GM19099 (cell line): Measurements from ENCODE around the gene DHX58.

Experiments used
- POLR2A ChIP-seq: IDR thresholded peaks from 3 replicates; pipeline ENCODE4 v1.6.1; 2011; ENCODE audit warnings: low read depth; ENCODE audit not compliant: insufficient read length; ENCODE audit errors: extremely low read depth

DHX58 gene

DNA sequence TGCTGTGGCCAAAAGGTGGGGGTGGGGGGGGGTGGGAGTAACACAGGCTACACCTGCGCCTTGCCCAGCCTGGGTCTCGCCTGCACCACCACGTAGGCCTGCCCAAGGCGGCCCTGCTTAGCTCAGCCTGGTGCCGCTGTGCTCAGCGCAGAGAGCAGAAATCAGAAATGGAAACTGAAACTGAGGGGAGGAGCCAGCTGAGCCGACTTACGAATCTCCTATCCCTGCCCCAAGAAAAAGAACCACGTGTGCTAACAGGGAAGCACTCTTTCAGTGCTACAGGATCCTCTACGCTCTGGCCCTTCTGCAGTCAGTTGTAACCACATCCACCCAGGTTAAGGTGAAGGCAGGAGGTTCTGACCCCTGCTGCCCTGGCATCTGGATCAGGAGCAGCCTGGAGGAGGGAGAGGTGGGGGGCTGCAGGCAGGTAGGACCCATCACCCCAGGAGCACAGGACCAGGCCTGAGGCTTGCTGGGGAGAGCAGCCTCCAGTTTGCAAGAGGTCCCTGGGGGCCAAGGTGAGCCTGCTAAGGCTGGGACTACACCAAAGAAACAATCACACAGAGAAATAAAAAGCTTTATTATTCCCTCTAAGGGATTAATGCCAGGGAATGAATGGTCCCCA lies at the start of gene DHX58:
Gene DHX58 (minus strand): TSS at position 163 of the 625 bp plus-strand sequence. CDS start 822 bp downstream, outside the sequence.
- peak; percentile 86 for TF ChIP-seq POLR2A

DNA sequence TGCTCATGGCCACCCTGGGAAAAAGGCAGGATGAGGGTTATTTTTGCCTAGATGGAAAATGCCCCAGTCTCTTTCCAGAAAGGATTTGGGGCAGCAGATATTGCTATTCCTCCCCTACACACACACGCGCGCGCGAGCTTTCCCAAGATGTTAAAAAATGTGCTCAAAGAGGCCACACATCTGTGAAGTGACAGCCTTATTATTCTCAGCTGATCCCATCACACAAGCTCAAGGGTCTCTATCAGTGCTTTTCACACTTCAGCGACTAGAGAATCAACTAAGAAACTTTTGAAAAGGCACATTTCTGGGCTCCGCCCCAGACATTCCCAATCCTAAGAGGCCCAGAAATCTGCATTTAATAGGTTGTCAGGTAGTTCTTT lies 48.0 kb upstream of the DHX58 start:
- no peak for TF ChIP-seq POLR2A

DNA sequence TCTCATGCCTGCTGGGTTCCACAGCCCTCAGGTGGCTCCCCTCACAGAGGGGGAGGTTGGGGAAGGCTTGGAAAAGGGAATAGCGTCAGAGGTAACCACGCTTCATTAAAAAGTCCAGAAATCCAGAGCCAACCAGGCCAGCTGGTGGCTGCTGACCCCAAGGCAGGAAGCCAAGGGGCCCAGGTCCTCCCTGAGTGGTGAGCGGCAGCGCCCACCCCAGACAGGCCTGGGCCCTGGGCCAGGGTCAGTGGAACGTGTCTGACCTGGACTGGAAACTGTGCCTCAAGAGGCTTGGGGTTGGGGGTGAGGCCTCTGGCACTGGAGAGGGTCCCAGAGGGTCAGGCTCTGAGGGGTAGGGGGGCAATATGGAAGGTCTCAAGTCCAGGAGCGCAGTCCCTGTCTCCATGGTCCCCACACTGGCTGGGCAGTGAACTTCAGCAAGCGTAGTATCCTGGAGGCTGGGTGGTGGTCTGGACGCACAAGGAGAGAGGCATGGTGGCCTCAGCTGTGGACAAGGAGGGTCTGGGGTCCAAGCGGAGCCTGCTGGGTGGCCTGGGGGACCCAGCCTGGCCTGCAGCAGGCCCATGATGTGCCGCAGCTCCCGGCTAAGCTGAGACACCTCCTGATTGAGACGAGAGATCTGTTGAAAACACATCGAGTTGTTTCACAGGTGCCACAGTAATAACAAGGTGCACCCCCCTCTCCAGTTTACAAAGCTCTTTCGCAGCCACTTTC lies 47.4 kb upstream of the DHX58 start:
- TF ChIP-seq POLR2A, result no peak

DNA sequence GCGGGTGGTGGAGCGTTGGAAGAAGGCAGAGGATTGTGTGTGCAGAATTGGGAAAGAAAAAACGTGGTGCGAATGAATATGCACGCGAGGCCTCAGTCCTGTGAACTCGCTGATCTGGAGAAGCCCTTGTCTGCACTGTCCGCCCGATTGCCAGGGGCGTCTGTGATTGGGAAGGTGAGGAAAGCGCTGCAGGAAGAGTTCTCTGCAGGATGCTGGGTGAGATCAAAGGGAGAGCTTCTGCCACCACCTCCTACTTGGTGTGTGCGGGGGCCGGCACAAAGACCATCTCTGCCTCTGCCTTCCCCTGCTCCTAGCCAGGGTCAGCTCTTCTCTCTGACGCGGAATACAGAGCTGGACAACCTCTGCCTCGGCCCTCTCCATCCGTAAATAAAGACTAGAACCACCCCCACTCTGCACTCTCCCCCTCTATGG lies 43.1 kb upstream of the DHX58 start:
- no peak for TF ChIP-seq POLR2A

DNA sequence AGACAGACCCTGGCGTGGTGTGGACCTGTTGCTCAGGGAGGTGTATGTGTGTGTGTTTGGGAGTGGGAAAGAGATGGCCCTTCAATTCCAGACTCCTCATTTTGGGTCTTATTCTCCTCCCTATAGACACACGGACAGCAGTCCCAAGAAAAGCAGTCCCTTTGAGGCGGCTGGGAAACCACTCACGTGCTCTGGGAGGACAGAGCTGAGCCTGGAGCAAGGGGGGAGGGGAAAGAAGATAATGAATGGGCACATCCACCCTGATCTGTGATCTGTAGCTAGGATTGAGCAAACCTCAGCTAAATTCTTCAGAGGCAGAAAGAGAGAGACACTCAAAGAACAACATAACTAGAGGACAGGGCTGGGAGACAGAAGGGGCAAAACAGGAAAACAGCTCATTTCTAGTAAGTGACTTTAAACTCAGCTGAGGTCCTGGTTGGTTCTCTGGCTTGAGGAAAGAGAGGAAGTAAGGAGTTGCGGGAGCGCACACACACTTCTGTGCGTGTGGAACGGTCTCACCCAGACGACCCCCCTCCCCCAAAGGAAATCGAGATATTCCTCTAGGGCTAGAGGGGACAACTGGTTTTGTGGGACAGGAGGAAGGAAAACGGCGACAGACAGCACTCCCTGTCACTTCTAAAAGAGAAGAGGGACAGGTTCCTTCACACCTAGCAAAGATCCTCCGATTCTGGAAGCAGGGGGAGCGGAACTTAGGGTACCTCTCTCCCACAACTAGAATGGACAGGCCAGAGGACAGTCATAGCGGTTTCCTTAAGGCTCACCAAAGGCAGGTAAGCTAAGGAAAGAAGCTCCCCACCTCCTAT lies 41.6 kb upstream of the DHX58 start:
- no peak for TF ChIP-seq POLR2A

DNA sequence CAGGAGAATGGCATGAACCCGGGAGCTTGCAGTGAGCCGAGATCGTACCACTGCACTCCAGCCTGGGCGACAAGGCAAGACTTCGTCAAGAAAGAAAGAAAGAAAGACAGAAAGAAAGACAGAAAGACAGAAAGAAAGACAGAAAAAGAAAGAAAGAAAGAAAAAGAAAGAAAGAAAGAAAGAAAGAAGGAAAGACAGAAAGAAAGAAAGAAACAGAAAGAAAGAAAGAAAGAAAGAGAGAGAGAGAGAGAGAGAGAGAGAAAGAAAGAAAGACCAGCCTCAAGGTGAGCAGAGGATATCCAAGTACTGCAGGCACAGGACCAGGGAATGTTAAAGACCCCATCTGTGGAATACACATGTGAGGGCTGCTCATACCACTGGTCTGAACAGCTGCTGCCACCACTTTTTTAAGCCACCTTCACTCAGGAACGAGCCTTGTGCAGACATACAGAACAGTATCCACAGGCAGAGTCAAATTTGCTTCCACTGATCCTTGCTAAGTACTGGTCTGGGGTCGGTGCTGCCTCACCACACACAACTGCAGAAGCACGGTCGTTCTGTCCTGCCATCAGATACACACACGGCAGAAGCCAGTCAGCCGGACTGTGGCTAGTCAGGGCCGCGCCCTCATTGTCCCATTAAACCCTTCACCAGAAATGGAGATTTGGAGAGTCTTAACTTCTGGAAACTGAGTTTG lies 34.5 kb upstream of the DHX58 start:
- no peak for TF ChIP-seq POLR2A

DNA sequence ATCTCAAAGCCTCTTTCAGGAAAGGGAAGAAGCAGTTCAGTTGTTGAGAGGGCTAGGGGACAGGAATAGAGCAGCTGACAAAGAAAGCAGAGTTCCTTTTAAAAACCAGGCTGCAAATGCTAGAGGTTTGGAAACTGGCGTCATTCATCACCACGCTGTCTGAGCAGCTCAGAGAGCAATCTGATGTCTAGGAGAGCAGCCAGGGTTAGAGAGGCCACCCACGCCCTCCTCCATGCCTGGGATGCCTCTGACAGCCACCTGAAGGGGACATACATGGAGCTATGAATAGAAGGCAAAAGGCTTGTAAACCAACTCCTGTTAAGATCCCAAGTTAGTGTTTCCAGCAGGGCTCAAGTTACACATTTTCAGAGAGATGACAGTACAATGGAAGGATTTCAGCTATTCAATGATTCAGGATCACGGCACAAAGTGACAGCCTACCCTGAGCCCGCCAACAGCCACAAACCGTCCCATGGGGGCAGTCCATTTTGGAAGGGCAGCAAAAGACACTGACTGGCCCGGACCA lies 29.9 kb upstream of the DHX58 start:
- TF ChIP-seq POLR2A, result no peak

DNA sequence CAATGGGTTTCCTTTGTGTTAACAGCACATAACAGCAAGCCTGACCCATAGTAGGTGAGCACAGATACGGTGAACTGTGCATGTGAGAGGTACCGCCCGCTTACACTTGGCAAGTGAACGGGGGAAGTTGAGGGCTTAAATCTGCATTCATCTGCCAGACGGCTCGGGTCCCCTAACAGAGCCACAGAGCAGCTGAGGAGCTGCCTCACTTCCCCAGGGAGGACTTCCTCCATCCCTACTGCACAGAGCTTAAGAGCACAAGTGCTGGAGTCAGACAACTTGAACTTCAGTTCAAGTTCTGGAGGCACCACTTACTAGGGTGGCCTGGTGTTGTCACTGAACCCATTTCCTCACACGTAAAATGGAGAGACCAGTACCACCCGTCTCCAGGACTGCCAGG lies 28.9 kb upstream of the DHX58 start:
- no peak for TF ChIP-seq POLR2A

DNA sequence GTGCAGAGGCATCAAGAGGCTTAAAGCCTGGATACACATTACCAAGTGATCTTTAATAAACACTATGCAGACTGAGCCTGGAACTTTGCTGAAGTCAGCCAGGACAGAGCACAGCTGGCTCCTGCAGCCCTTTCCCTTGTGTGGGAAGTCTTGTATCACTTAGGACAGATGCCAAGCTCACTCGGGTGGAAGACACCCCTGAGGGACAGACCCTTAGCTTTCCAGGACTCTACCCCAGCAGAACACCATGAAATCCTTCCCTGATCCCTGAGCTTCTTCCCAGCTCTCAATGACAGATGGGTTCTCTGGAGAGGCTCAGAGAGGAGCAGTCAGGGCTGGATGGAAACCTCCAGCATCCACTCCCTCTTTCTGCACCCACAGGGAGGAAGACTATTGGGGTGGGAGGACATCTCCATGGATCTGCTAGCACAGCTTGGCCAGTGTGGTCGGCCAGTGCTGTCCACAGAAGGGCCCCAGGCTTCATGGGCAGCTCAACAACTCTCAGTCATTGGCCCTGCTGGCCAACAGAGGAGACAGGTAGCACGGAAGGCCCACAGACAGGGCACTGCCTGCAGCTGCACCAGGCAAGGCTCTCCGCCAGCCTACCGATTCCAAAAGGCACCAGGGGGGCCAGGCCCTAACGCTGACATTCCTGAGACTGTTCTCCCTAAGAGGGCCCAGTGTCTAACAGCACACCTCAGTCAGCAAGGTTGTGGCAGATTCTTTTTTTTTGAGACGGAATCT lies 26.4 kb upstream of the DHX58 start:
- no peak for TF ChIP-seq POLR2A

DNA sequence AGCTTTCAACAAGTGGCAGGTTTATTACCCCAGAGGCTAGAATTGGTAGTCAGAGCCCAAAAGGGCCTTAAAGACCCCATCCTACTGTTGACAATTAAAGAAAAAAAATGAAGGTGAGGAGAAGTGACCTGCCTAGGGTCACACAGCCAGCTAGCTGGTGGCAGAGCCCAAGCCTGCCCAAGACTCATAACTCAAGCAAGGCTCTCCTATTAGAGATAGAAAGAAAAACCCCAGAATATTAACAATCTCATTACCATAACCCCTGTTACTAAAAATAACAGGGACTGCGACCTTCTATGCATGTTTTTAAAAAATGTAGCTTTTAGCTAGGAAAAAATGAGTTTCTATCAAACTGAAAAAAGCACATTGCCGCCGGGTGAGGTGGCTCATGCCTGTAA lies 24.1 kb upstream of the DHX58 start:
- TF ChIP-seq POLR2A, result no peak

DNA sequence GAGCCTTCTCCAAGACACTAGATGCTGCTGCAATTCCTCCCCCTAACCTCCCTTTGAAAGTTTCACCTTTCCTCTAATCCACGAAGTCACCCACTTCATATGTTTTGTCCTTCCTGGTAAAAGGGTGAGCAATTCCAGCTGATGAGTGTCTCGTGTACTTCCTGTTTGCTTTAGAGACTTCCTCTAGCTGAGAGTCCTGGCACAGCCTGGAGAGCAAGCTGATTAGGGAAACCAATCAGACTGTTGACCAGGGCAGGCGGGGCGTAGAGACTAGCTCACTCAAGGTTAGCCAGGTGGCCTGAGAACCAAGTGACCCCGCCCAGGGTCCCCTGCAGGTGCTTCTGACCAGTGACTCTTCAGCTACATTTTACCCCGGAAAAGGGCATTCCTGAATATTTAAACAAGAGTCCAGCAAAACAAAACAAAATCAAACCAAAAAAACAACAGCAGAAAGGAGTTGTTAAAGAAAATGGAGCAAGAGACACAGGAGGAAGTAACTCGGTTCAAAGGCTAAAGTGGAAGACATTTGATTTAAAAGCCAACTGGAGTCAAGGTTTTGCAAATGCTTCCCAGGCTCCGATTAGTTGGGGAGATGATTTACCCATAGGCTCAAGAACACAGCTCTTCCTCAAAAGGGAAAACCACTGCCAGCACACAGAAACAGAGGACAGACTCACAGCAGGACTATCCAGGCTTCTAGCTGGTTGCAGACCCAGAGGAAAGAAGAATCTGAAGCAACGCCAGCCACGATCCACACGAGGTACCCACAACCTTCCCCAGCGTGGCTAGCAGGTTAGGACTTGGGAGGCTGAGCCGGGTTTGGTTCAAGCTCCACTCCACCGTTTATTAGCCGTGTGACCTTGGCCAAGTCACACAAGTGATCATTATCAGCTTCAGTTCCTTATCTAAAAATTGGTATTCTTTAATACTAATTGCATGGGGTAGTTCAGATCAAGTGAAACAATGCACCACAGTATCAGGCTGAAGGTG lies 23.4 kb upstream of the DHX58 start:
- TF ChIP-seq POLR2A, result no peak

DNA sequence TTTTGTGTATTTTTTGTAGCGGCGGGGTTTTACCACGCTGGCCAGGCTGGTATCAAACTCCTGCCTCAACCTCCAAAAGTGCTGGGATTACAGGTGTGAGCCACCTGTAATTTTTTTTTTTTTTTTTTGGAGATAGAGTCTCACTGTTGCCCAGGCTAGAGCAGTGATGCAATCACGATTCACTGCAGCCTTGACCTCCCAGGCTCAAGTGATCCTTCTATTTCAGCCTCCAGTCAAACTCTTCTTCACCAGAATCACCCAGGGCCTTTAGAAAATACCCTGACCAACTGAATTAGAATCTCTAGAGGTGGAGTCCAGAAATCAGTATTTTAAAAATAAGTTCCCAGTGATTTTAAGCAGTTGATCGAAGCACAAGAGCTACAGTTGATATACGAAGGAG lies 22.6 kb upstream of the DHX58 start:
- TF ChIP-seq POLR2A, result no peak

DNA sequence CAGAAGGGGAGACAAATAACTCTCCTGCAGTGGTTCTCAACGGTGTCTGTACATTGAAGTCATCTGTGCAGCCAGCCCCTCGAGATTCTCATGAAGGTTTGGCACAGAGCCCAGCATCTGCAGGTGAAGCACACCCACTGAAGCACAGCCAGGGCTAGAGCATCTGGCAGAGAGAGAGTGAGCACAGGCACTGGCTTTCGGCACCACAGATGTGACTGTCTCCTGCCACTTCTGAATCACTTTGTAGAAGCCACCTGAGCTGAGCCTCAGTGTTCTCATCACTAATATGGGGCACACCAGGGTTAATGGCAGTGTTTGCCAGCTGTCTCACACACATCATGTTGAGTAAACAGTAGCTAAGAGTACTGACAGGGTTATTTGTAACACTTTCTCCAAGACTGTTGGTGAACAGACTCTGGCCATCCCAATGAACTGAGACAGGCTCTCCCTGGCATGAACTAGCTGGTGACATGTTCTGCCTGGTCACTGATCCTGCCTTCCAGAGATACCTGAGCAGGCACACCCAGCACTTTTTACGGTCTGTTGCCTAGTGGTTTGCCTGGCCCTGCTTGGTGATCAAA lies 21.0 kb upstream of the DHX58 start:
- TF ChIP-seq POLR2A, result no peak
